ENCODE results near the gene ZXDC.

Gene ZXDC

DNA sequence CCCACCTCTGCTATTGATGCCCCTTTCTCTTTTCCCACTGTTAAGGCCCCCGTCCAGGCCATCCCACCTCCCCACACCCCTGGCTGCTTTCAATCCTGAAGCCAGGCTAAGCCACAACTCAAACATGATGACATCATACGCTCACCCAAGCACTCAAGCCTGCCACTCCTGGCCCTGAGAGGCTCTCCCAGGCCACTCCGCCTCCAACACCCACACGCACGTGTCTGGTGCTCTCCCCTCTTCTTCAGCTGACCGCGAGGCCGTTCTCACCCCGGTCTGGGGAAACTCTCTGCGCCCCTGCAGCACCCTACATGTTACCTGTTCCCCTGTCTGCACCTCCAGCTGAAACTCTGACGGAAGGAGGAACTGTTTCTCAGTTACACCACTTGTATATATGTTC lies 6.2 kb downstream of the ZXDC start:
- no peak for DNase-seq

DNA sequence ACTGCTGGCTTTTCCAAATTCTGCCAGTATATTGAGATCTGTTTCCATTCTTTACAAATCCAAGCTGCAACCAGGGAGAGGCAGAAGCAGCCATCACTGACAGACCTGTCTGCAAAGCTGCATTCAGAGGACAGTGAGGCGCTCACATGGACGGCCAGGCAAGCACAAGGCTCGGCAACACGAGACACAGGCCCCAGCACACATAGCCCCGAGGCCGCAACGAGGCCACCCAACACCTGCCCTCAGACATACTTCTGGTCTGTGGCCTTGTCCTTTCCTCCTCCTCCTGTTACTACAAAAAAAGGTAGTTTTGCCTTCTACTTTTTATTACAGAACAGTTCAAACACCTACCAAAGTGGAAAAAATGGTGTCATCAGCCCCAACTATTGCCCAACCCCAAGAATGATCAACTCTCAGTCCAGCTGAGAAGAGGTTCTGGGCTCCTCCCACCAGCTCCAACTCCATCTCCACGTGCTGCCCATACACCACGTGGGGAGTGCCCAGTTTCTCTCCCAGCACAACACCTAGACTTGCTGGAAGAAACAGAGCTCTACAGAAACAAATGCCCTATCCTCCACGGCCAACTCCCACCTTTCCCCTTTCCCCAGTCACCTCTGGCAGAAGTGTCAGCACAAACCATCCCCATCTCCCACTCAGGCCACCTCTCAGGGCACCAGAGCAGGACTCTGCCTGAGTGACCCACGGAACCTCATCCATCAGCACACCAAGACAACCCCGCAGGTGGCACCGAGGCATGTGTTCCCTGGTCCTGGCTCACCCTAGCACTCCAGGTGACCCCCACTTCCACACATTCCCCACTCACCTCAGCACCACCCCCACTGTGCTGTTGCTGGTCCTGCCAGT lies 7.4 kb downstream of the ZXDC start:
- DNase-seq, result no peak

DNA sequence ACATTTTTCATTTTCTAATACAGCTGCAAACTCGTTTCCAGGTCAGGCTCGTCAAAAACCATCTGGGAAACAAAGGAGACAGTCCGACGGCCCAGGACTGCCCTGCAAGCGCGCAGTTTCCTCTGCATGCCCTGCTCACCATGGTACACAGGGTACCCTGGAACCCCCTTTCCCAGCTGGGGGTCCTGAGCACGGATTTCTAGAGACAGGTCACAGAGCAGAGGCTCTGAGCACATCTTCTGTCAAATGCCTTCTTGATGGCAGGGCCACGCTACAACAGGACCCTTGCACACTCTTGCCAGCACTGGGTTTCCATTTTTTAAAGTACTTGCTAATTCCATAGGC lies 8.1 kb downstream of the ZXDC start:
- DNase-seq, result no peak

DNA sequence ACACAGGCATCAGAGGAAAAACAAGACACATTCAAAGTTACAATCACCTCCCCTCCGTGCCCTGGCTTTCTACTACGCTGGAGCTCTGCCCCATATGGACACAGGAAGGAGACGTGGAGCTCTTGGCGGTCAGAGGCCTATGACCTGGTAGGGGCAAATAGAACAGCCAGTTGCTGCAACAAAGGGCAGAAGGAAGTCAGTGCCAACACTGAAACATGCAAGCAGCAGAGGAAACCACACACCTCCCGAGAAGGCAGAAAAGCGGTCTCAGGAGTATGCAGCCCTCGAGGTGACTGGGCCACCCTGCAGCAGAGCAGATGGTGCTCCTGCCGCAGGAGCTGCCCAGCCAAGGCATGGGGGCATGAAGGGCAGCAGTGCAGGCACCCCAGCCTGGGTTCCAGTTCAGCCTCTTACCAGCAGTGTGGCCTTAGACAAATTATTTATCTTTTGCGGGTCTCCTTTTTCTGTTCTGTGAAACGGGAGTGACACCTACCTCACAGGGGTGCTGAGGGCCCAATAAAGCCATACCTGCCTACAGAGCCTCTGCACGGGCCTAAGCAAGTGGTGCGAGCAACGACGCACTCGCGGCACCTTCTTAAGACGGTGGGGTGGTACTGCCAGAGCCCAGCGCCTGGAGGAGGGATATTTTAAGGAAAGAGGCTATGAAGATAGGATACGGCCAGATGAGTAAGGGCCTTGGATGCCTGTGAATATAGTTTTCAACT lies 8.6 kb downstream of the ZXDC start:
- no peak for DNase-seq

DNA sequence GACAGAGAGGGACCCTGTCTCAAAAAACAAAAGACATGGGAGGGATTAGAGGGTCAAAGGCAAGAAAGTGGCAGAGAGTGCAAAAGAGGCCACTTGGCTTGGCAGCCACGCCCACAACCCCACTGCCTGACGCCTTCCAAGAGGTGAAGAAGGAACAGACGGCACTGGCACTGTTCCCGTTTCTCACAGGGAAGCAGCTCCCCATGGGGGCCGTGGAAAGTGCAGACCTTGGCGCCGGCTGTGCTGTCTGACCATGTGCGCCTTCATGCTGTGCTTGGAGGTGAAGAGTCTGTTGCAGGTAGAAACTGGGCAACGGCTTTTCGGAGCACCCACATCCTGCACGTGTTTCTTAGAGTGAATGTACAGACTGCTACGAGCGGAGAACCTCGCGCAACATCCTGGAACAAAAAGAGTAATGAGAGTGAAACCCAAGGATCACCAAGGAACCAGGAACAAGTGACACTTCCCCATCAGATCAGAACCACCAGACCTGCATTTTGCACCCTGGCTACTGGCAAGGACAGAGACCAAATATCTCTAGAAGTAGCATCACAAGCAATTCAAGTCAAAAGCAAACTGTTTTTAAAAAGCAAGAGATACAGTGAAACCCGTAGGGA lies 9.7 kb downstream of the ZXDC start:
- no peak for DNase-seq

DNA sequence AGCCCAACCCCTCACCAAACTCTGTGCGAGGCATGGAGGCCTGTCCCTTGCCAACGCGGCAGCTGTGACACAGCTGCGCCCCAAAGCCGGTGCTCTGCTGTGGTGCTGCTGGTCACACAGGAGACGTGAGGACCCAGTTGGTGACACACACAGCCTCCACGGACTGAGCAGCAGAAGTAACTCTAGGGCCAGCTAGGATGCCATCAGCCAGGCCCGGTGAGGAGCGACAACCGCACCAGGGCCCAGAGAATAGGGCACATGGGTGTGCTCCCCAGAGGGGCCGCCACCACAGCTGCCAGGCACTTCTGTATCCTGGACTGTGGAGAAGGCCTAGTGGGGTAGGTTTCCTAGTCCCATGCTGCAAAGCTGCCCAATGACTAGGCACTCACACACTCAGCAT lies 10.7 kb downstream of the ZXDC start:
- no peak for DNase-seq

DNA sequence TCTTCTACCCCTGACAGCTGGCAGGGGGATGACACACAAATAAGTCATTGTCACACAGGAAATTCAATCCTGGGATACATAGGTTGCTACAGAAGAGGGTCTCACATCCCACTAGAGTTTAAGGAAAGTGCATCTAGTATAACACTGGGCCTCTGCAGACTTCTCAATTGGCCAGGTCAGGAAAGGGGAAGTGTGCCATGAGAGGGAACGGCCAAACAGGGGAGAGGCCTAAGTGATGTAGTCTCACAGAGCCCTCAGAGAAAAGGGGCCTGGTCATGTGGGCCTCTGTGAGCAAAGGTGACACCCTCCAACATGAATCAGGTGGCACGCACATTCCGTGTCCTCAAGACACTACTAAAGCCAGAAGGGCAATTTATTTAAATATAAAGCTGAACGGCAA lies 11.2 kb downstream of the ZXDC start:
- no peak for DNase-seq

DNA sequence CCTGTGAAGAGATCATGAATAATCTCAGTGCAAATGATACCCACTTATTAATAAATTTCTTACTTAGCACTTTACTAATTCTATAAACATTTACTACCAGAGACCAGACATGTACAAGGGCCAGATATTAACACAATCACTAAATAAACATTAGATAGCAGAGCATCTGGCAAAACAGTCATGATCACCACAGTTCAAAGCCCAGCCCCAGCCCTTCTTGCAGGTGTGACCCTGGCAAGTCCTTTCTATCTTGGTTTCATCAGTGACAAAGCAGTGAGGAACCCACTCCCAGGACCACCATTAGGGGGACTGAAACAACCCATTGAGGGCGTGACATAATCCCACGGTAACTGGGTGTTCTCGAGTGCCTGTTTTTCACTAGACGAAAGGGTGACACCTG lies 11.6 kb downstream of the ZXDC start:
- no peak for DNase-seq

DNA sequence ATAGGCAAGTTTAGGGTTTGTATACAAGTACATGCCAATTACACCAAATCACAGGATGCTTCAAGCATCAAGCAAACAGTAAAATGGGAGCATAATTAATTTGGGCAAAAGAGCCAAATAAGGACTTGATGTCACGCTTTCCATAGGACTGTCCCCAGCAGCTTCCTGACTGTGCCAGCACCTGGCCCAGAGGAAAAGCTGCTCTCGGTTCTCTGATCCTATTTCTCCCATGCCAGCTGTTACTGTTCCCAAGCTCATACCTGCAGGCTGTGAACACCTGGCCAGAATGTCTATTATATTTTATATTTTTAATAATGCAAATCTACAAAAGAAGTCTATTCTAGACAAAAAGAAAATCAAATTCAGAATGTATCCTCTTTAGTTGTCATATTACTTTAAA lies 12.2 kb downstream of the ZXDC start:
- no peak for DNase-seq

DNA sequence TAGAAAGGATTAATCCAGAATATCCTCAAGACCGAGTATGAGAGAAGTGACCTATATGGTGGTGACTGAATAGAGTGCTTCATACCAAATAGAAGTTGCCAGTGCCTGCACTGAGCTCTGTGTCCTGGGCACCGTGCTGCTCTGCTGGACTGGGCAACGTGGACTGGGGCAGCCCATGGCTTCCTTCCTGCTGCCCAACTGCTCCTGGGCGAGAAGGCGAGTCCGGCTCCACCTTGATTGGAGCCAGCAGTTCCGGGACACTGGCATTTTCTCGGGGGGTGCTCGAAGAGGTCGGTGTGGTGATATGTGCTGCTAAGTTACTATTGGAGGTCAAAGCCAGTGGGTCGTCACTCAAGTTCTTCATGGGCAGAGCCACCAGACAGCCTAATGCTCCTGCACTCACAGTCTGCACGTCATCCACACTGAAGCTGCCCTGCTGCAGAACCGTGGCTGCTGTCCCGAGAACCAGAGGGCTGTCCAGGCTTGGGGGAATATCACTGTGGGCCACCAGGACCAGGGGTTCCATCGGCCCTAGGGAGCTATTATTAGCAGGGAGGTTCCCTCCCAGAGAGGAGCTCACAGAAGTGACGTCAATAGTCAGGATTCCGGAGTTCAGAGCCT lies 14.1 kb downstream of the ZXDC start:
- DNase-seq, result no peak

DNA sequence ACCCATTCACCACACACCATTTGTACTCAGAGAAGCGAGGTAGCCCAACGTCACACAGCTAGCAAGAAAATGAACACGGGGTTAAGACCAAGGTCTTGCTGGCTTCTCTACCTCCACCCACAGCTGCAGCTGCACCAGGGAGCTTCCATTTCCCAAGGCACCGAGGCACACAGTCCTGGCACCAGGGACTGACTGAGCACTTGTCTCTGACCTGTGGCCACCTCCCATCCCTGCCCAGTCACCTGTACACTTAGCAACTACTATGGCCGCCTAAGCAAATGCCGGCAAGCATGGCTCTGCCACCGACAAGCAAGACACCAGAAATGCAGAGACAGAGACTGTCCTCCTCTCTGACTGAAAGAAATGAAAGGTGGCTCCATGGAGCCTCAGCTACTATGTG lies 15.3 kb downstream of the ZXDC start:
- DNase-seq, result no peak

DNA sequence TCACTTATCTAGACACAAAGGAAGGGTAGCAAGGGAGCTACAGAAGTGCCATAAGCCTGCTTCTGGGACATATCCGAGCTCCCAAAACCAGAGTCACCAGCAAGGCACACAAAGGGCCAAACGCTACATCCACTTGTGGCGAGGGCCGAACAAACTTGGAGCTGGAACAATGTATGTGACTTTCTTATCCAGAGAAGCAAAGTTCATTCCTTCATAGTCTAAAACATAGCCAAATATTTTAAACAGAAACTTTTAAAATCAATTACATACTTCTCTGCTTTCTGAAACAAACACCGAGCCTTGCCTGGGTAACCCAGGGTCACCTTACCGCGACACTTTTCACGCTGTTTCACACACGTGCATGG lies 15.9 kb downstream of the ZXDC start:
- no peak for DNase-seq

DNA sequence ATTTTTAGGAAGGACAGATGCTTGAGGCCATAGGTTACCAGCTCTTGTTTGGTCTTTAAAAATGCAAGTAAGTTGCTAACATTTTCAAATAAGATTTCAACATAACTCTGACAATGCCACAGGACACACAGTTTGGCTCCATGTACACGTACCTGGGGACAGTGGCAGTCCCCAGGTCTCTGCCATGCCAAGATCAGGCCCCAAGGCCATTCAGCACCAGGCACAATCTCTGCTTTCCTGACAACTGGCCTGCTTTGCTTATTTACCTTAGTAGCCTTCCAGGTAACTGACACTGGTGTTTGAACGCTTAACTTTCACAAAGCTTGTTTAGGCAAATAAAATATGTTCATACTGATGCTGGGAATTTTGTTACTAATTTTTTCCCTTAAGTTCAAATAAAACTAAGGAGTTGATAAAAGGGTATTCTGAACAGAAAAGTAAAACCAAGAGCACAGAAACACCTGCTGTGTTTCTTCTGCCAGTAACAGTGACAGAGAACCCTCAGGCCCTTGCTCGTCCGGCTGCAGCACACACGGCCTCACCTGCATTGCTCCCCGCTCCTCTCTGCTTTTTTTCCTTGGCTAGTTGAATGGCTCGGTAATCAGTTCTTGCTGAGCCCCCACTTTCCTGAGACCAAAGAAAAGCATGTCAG lies 16.5 kb downstream of the ZXDC start:
- no peak for DNase-seq

DNA sequence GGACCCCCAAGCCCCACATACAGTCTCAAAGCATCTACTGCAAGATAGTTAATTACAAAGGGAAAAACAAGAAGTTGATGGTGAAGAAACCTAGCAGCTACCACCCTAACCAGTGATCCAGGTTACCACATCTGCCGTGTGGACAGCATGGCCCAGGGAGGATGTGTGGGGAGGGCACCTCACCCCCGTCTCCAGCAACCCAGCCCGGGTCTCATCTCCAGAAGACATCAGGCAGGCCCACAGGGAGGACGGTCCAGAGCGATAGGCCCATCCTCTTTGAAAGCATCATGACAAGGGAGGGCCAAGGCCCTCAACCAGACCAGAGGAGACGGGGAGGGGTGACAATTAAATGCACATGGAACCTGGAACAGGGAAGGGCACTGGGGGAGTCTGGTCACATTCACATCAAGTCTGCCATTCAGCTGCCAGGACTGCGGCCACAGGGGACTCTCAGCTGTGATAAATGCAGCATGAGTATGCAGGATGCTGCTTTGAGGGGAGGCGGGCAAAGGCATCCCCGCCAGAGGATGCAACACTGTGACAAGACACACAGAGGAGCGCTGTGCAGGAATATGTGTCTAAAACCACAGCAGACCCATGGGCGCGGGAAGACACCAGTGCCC lies 18.8 kb downstream of the ZXDC start:
- DNase-seq, result no peak

DNA sequence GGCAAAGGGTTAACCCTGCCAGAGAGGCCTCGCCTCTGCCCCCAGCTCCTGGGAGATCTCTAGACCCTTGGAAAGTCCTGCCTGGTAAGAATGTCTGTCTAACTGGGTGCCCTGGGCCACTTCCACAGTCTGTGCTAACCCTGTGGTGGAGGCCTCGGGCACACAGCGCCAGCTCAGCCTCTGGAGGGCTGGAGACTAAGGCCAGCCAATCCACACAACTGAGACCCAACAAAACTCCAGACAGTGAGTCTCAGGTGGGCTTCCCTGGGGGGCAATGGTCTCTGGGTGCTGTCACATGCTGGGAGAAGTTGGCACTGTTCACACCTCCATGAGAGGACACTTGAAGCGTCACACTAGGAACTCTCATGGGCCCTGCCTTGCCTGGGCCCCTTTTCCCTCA lies 19.5 kb downstream of the ZXDC start:
- DNase-seq, result no peak

DNA sequence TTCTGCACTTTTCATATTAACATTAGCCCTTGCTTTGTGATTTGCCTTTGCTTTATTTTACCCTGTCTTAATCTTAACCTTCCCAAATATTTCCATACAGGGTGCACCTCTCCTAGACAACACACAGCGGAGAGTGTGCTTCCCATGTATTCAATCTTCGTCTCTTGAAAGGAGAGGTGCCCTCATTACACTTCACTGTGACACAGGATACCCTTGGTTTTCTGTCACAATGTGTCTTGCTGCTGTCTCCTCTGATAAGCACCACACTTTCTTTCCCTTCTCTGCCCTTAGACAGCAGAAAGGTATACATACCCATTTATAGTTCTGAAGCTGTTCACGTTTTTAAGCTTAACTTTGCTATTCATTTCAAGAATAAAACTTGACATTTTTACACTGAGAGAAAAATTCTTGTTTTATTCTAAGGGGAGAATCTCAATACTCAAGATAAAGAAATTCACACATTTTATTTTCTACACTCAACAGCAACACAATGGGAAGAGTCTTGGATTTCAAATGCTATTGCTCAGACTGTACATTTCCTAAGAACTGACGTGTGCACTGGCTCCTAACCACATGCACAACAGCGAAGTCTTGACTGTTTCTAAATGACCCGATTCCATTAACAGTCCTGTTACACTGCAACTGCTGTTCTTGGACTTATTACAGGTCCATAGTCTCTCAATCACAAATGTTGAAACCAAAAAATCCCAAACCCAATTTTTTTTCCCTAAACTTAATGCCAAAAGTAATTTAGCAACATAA lies 21.1 kb downstream of the ZXDC start:
- no peak for DNase-seq

DNA sequence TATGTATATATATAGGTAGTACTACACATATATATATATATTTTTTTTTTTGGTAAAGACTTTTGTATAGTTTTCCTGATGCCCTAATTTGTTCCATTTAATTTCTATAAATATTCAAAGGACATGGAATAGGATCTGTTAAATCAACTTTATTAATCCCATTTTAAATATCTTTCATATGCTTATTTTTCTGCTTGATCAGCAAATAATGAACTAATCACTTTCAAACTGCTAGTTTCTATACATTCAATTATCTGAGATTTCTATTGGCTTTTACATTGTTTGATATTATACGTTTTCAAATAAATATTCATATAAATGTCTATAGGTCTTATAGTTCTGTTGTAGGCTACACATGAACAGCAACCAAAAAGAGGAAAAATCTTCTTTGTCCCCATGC lies 21.7 kb downstream of the ZXDC start:
- no peak for DNase-seq

DNA sequence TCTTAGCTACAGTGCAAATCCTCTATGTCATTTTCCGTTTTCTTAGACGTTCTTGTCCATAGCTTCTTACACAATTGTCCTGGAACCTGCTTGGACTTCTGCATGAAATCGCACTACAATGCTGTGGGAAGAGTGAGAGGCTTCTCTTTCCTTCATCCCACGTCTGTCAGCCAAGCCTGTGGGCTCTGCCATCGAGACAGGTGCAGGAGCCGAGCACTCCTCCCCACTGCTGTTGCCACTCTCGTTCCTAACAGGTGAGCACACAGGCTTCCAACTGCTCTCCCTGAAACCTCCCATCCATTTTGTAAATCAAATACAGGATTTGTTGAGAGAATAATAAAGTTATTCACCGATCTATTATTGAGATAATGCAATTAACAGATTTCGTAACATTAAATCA lies 23.5 kb downstream of the ZXDC start:
- no peak for DNase-seq

DNA sequence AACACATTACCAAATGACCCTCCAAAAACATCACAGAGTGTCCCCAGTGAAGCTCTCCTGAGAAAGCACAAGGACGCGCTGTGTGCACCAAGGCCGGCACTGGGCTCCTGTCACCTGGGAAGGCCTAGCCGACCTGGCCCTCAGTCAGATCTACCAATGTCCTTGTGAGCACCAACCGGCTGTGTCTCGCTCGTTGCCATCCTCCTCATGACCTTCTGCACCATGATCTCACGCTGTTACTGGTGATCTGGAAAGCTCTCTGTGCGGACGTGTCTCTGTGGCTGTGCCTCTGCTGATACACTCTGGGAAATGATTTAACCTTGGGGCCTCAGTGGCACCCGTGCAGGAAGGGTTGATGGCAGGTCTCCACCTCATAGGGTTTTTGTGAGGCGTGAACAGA lies 24.2 kb downstream of the ZXDC start:
- no peak for DNase-seq

DNA sequence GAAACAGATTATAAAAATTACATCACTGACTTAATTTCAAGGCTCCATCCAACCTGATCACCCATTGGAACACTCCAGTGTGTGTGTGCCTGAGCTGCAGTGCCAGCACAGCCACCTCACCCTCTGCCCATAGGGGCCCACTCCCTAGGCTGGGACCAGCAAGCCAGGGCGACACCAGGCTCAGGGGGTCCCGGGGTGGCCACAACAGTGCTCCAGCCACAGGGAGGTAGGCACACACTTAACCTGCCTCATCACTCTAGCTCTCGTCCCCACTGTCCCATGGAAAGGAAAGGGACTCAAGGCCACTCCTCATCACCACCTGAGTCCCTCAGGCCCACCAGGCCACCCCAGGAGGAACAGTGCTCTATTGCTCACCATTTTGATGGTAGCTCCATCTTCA lies 24.9 kb downstream of the ZXDC start:
- DNase-seq, result no peak

DNA sequence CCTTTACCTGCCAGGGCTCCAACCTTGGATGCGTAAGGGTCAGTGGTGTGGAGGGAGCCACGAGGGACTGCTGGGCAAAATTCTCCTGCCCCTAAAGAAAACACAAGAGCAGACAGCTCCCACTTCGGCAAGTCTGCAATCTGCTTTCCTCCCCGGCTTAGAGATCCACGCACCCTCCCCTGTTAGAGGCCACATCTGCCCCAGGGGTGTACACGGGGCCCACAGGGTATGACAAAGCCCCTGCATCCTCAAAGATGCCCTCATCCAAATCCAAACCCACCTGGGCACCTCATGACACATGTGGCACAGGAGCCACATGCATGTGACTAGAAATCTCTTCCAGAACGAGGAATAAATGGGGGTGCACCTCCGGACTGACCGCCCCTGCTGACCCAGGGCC lies 25.5 kb downstream of the ZXDC start:
- no peak for DNase-seq

DNA sequence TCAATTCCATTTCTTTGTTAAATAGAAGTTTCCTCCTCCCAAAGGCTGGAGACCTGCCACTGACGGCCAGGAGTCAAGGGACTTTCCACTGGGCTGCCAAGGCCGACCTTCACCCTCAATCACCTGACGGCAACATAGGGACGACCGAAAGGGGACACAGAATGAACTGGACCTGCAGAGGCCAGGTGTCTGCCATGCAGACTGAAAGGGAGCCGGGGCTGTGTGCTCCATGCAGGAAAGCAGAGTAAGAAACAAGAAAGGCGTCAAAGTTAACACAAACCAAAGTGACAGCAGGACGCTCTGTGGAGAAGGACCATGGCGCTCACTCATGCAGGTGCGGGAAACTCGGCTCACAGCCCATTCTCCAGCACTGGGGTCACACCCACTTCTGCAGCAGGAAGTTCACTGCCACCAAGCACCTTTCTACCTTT lies 26.1 kb downstream of the ZXDC start:
- no peak for DNase-seq
